CD14-positive monocyte (primary cell): ENCODE results near the gene TTLL11. TPM values are rescaled to one million over a fixed set of nuclear protein-coding genes. Genes with fewer than 3 reads are reported as not detected.

ENCODE experiments used
- DNase-seq, 3 donors: peaks; one replicate each; pipeline ENCODE4 v3.0.0-alpha.2; 2011 to 2022
- H2AFZ ChIP-seq: 2 replicates; pipeline ENCODE4 v1.6.0; 2012; ENCODE audit warnings: mild to moderate bottlenecking, low read depth, low read length, inconsistent platforms; ENCODE audit not compliant: insufficient read depth, poor library complexity, severe bottlenecking
- H3K27ac ChIP-seq, 2 donors: 1 replicate in 1 of 2; 2 replicates in 1 of 2; pipeline ENCODE4 v1.5.1; 2012 to 2013; ENCODE audit warnings: low read length in 2 of 2, control low read depth in 1 of 2, inconsistent platforms in 1 of 2, low read depth in 1 of 2, mild to moderate bottlenecking in 1 of 2
- H3K27me3 ChIP-seq, 2 donors: one replicate each; pipeline versions ENCODE4 v1.6.0 to v1.6.1; 2011 to 2013; ENCODE audit warnings: low read length in 2 of 2; ENCODE audit not compliant: control insufficient read depth in 2 of 2, insufficient read depth in 2 of 2
- H3K36me3 ChIP-seq, 2 donors: replicated peaks in 1 of 2; 1 replicate in 1 of 2; 2 replicates in 1 of 2; pipeline versions ENCODE4 v1.5.1 to v1.6.1; 2012 to 2013; ENCODE audit warnings: low read length in 2 of 2, control low read depth in 1 of 2, inconsistent platforms in 1 of 2, mild to moderate bottlenecking in 1 of 2; ENCODE audit not compliant: insufficient read depth in 2 of 2, control insufficient read depth in 1 of 2
- H3K4me1 ChIP-seq, 2 donors: 1 replicate in 1 of 2; 2 replicates in 1 of 2; pipeline versions ENCODE4 v1.5.1 to v1.6.1; 2012 to 2013; ENCODE audit warnings: low read length in 2 of 2, control low read depth in 1 of 2, inconsistent platforms in 1 of 2, mild to moderate bottlenecking in 1 of 2, moderate library complexity in 1 of 2; ENCODE audit not compliant: insufficient read depth in 2 of 2, control insufficient read depth in 1 of 2
- H3K4me2 ChIP-seq: replicated peaks from 2 replicates; pipeline ENCODE3; 2012; ENCODE audit warnings: low read length, moderate library complexity, mild to moderate bottlenecking; ENCODE audit not compliant: poor library complexity, severe bottlenecking; ENCODE audit errors: extremely low read depth
- H3K4me3 ChIP-seq, 3 experiments: fragments of 200-600 bp in 1 of 3; sonication (generic) in 1 of 3; replicated peaks in 1 of 3; 1 replicate in 2 of 3; 2 replicates in 1 of 3; pipeline ENCODE4 v1.5.1; 2011 to 2013; ENCODE audit warnings: low read length in 3 of 3, mild to moderate bottlenecking in 3 of 3, control low read depth in 2 of 3, low read depth in 2 of 3, inconsistent platforms in 1 of 3, moderate library complexity in 1 of 3
- H3K79me2 ChIP-seq: 2 replicates; pipeline ENCODE4 v1.6.0; 2012; ENCODE audit warnings: mild to moderate bottlenecking, control low read depth, inconsistent platforms, low read length, moderate library complexity; ENCODE audit not compliant: insufficient read depth
- H3K9ac ChIP-seq: 2 replicates; pipeline ENCODE4 v1.6.0; 2017; ENCODE audit warnings: low read length, mild to moderate bottlenecking; ENCODE audit not compliant: insufficient read depth, poor library complexity, severe bottlenecking
- H3K9me3 ChIP-seq, 2 donors: replicated peaks in 1 of 2; 1 replicate in 1 of 2; 2 replicates in 1 of 2; pipeline versions ENCODE4 v1.5.1 to v1.6.1; 2012 to 2013; ENCODE audit warnings: low read length in 2 of 2, control low read depth in 1 of 2; ENCODE audit not compliant: control insufficient read depth in 1 of 2, insufficient read depth in 1 of 2
- H4K20me1 ChIP-seq: 2 replicates; pipeline ENCODE4 v1.6.0; 2012; ENCODE audit warnings: mild to moderate bottlenecking, low read length, control low read depth, moderate library complexity; ENCODE audit not compliant: insufficient read depth
- H3K27ac Mint-ChIP-seq, 7 donors: one replicate each; pipeline ENCODE4 v1.8.0; 2020; ENCODE audit warnings: mild to moderate bottlenecking in 7 of 7, mixed read lengths in 7 of 7, moderate library complexity in 6 of 7, inconsistent platforms in 2 of 7
- H3K27me3 Mint-ChIP-seq, 3 donors: one replicate each; pipeline ENCODE4 v1.8.0; 2021 to 2022; ENCODE audit warnings: low read depth in 3 of 3, mild to moderate bottlenecking in 3 of 3, mixed read lengths in 3 of 3, moderate library complexity in 3 of 3, inconsistent platforms in 1 of 3
- H3K36me3 Mint-ChIP-seq, 2 donors: one replicate each; pipeline ENCODE4 v1.8.0; 2020; ENCODE audit warnings: mixed read lengths in 2 of 2, inconsistent platforms in 1 of 2, mild to moderate bottlenecking in 1 of 2
- H3K4me1 Mint-ChIP-seq: one replicate; pipeline ENCODE4 v1.8.0; 2020; ENCODE audit warnings: mild to moderate bottlenecking, mixed read lengths
- H3K4me3 Mint-ChIP-seq, 2 donors: one replicate each; pipeline ENCODE4 v1.8.0; 2020; ENCODE audit warnings: mild to moderate bottlenecking in 2 of 2, mixed read lengths in 2 of 2, moderate library complexity in 1 of 2
- H3K9me3 Mint-ChIP-seq, 7 donors: one replicate each; pipeline ENCODE4 v1.8.0; 2020 to 2022; ENCODE audit warnings: mixed read lengths in 7 of 7, mild to moderate bottlenecking in 6 of 7, moderate library complexity in 6 of 7, inconsistent platforms in 2 of 7
- WGBS: methylation state at CpG from one replicate; pipeline ENCODE4 v1.1.5; 2013; ENCODE audit warnings: missing lambda C conversion rate; ENCODE audit not compliant: insufficient coverage; 5-methylcytosine and 5-hydroxymethylcytosine counted together
- intact Hi-C, 2 donors: fragments of 100-400 bp; cut with micrococcal nuclease; formaldehyde crosslinking; loops; one replicate each; pipeline versions ENCODE4 v1.15.0 to v1.15.1; 2023
- polyA plus RNA-seq, 3 donors: library from polyadenylated mRNA; depleted of rRNA in 1 of 3; unstranded in 2 of 3; stranded (reverse) in 1 of 3; fragments of 300-500 nt in 2 of 3; fragments of >200 nt in 1 of 3; fragmentation: Illumina TruSeq in 2 of 3; gene quantifications; 1 replicate in 2 of 3; 2 replicates in 1 of 3; pipeline ENCODE4 v1.2.3, GENCODE V29; 2012 to 2021
- TF ChIP-seq, protein P1 (sequence below): fragments of 200-600 bp; IDR thresholded peaks from one replicate; pipeline ENCODE4 v1.8.0; 2022; ENCODE audit warnings: antibody characterized with exemption, mild to moderate bottlenecking

Gene TTLL11
- polyA plus RNA-seq, 3 donors = 2.9 to 3.5 (median 3.1) TPM

DNA sequence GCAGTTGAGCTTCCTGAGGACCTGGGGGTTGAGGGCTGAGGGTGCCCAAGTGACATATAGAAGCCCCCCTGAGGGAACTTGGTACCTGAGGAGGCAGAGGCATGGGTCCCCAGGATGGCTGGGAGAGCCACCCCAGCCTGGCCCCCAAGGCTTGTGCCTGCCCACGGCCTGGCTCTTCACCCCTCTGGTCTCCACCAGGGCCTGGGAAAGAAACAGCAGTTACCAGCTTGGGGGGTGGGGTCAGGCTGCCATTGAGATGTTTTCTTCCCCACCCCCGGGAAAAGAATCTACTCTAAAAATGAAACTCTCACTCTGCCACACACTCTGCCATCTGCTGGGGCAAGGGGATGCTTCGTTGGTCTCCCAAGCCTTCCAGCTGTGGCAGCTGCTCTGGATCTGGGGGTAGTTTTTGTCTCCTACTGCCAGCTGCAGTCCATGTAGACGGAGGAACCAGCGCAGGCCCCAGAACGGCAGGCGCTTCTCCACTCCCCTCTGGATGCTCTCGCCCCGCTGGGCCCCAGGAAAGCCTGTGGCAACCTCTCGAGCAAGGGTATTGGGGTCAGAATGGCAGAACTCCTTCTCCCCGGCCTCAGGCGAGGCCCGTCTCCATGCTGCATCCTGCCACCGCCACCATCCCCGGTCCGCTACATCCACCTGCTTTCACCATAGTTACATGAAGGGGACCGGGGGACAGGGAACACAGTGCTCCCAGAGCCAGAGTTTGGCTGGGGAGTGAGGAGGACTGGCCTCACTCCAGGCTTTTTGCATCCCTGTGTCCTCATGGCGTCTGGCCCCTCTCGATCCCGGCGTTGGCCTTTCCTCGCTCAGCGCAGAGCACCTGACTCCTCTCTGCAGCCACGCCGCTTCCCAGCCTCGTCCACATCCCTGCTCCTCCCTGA, 318.1 kb downstream of the TTLL11 start:
- no peak for DNase-seq
- H4K20me1 ChIP-seq = no peaks in the 10 kb centered on the region
- Mint-ChIP-seq H3K27me3 (peaks cover 0 to 2% (median 0%) of the 10 kb centered on the region in 3 donors), H3K4me1 (no peaks in the 10 kb centered on the region), H3K9me3 (peaks cover 0 to 3% (median 0%) of the 10 kb centered on the region in 7 donors), H3K36me3 (no peaks in the 10 kb centered on the region), H3K4me3 (no peak overlapping the region), H3K27ac (no peak overlapping the region)
- H3K27me3 ChIP-seq = no peaks in the 10 kb centered on the region
- H3K9ac ChIP-seq = no peak overlapping the region
- H3K4me2 ChIP-seq = no peak overlapping the region
- no peaks in the 10 kb centered on the region for H3K79me2 ChIP-seq
- no peaks in the 10 kb centered on the region for H3K36me3 ChIP-seq
- no peak overlapping the region for H3K4me3 ChIP-seq
- H2AFZ ChIP-seq = no peak overlapping the region
- no peaks in the 10 kb centered on the region for H3K9me3 ChIP-seq
- H3K27ac ChIP-seq = no peak overlapping the region
- 93% methylated on average over 16 of the region's 26 CpGs for whole genome bisulfite sequencing
- H3K4me1 ChIP-seq = no peaks in the 10 kb centered on the region
- intact Hi-C loops = no loop called here
- TF ChIP-seq, protein P1, sequence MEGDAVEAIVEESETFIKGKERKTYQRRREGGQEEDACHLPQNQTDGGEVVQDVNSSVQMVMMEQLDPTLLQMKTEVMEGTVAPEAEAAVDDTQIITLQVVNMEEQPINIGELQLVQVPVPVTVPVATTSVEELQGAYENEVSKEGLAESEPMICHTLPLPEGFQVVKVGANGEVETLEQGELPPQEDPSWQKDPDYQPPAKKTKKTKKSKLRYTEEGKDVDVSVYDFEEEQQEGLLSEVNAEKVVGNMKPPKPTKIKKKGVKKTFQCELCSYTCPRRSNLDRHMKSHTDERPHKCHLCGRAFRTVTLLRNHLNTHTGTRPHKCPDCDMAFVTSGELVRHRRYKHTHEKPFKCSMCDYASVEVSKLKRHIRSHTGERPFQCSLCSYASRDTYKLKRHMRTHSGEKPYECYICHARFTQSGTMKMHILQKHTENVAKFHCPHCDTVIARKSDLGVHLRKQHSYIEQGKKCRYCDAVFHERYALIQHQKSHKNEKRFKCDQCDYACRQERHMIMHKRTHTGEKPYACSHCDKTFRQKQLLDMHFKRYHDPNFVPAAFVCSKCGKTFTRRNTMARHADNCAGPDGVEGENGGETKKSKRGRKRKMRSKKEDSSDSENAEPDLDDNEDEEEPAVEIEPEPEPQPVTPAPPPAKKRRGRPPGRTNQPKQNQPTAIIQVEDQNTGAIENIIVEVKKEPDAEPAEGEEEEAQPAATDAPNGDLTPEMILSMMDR = no peak

DNA sequence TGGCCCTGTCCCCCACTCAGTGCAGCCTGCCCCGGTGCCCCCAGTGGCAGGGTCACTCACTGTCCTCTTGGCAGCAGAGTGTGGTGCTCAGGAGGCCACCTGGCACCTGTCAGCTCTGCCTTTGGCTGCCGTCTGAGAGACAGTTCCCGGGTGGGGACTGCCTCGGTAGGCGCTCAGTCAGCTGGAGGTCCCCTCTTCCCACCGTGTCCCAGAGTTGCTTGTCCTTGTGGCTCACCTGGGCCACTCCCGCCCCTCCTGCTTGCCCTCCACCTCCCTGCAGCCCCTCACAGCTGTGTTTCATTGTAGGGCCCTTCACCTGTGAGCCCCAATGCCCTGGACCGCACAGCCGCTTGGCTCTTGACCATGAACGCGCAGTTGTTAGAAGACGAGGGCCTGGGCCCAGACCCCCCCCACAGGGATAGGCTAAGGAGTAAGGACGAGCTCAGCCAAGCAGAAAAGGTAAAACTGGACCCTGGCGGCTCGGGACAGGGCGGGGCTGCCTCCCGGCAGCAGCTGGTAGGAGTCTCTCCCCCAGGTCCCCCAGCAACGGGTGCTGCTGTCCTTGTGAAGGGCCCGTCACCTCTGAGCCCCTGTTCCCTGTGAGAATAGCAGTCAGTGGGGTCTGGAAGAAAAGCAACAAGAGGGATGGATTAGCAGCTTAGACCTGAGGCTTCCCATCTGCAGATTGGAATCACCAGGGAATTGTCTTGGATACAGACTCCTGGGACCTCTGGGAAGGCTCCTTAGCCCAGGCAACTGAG, 319.0 kb downstream of the TTLL11 start:
- DNase-seq = no peak
- intact Hi-C loops = no loop called here
- Histone ChIP-seq H3K4me3 (no peak overlapping the region), H3K4me2 (no peak overlapping the region), H3K4me1 (no peaks in the 10 kb centered on the region), H3K27me3 (no peaks in the 10 kb centered on the region), H3K36me3 (no peaks in the 10 kb centered on the region), H3K9me3 (no peaks in the 10 kb centered on the region), H2AFZ (no peak overlapping the region), H4K20me1 (no peaks in the 10 kb centered on the region), H3K9ac (no peak overlapping the region), H3K27ac (no peak overlapping the region), H3K79me2 (no peaks in the 10 kb centered on the region)
- TF ChIP-seq, protein P1 = no peak
- Mint-ChIP-seq H3K27ac (no peak overlapping the region), H3K27me3 (peaks cover 0 to 3% (median 0%) of the 10 kb centered on the region in 3 donors), H3K4me3 (no peak overlapping the region), H3K4me1 (no peaks in the 10 kb centered on the region), H3K36me3 (no peaks in the 10 kb centered on the region), H3K9me3 (peaks cover 0 to 3% (median 0%) of the 10 kb centered on the region in 7 donors)
- WGBS = 92% methylated on average over 19 of the region's 19 CpGs
